GM12878 (cell line): Measurements from ENCODE around the gene ZFP28. TPM values are rescaled to one million over a fixed set of nuclear protein-coding genes. Genes with fewer than 3 reads are reported as not detected.

Experiments used
- ATAC-seq: fragments of 200-7000 bp; cut with Tn5 transposase; 3 replicates; pipeline ENCODE4 v1.9.1; 2020; ENCODE audit warnings: mild to moderate bottlenecking, moderate library complexity
- BruUV-seq: library from RNA; stranded (reverse); fragments of 400-500 nt; replicated peaks from 2 replicates; lab custom pipeline; 2021; lab: Mats Ljungman, UMichigan
- CTCF ChIA-PET: fragments of 300-600 bp; sonication (Branson Sonifier 250); formaldehyde crosslinking; extraction: SDS; loops from one replicate; lab custom pipeline; 2021; ENCODE audit warnings: inconsistent platforms; lab: Yijun Ruan, JAX
- POLR2A ChIA-PET: fragments of 350-600 bp; formaldehyde crosslinking; extraction: SDS; loops from one replicate; lab custom pipeline; 2021; ENCODE audit warnings: inconsistent platforms; lab: Charles Lee
- RAD21 ChIA-PET: fragments of 300-600 bp; sonication (Branson Sonifier 250); formaldehyde crosslinking; loops from one replicate; lab custom pipeline; 2023; ENCODE audit warnings: antibody characterized with exemption; ENCODE audit not compliant: unreplicated experiment; lab: Charles Lee
- SMC1A ChIA-PET: fragments of 300-600 bp; sonication (Branson Sonifier 250); formaldehyde crosslinking; loops from one replicate; lab custom pipeline; 2023; ENCODE audit not compliant: unreplicated experiment, uncharacterized antibody; lab: Charles Lee
- DNase-seq: peaks from one replicate; pipeline ENCODE4 v3.0.0-alpha.2; 2011; ENCODE audit warnings: low read depth, low spot score
- FAIRE-seq: peaks from 3 replicates; lab custom pipeline; 2011; peaks lifted over from hg19 to GRCh38; lab: Jason Lieb, UNC
- H2AFZ ChIP-seq: 2 replicates; pipeline ENCODE4 v1.6.0; 2011; ENCODE audit warnings: low read depth, low read length, control low read depth; ENCODE audit not compliant: control insufficient read depth
- H3K27ac ChIP-seq: 2 replicates; pipeline ENCODE4 v1.5.1; 2011; ENCODE audit warnings: control low read depth; ENCODE audit not compliant: control insufficient read depth, insufficient read depth
- H3K27me3 ChIP-seq, 2 experiments: replicated peaks in 1 of 2; 2 replicates each; pipeline versions ENCODE4 v1.6.0 to v1.6.1; 2011; ENCODE audit warnings: low read length in 1 of 2; ENCODE audit not compliant: control insufficient read depth in 2 of 2, insufficient read depth in 2 of 2
- H3K36me3 ChIP-seq, 2 experiments: 2 replicates each; pipeline ENCODE4 v1.5.1; 2011; ENCODE audit warnings: low read length in 1 of 2; ENCODE audit not compliant: control insufficient read depth in 2 of 2, insufficient read depth in 2 of 2
- H3K4me1 ChIP-seq: 2 replicates; pipeline ENCODE4 v1.6.1; 2011; ENCODE audit warnings: mild to moderate bottlenecking, low read length, moderate library complexity, mixed read lengths; ENCODE audit not compliant: control insufficient read depth, insufficient read depth
- H3K4me2 ChIP-seq: 2 replicates; pipeline ENCODE4 v1.6.0; 2011; ENCODE audit warnings: control low read depth; ENCODE audit not compliant: control insufficient read depth, insufficient read depth
- H3K4me3 ChIP-seq: fragments of 200-600 bp; sonication (generic); 2 replicates; pipeline ENCODE4 v1.5.1; 2016
- H3K79me2 ChIP-seq: 2 replicates; pipeline ENCODE4 v1.6.0; 2011; ENCODE audit warnings: low read length; ENCODE audit not compliant: control insufficient read depth, insufficient read depth
- H3K9ac ChIP-seq: 2 replicates; pipeline ENCODE4 v1.8.0; 2011; ENCODE audit warnings: low read length, control low read depth, mixed read lengths; ENCODE audit not compliant: control insufficient read depth, insufficient read depth
- H3K9me3 ChIP-seq: replicated peaks from 3 replicates; pipeline ENCODE4 v1.5.1; 2011; ENCODE audit warnings: mild to moderate bottlenecking, low read length; ENCODE audit not compliant: control insufficient read depth, insufficient read depth
- H4K20me1 ChIP-seq: 2 replicates; pipeline ENCODE4 v1.6.0; 2011; ENCODE audit not compliant: control insufficient read depth, insufficient read depth
- BHLHE40 ChIP-seq, 2 experiments: fragments of 450-650 bp in 1 of 2; IDR thresholded peaks; 2 replicates each; pipeline ENCODE4 v1.6.1; 2011 to 2017; ENCODE audit warnings: low read depth in 2 of 2, borderline replicate concordance in 1 of 2, improper control_type of control experiment in 1 of 2, low read length in 1 of 2, mild to moderate bottlenecking in 1 of 2
- FOXK2 ChIP-seq: fragments of 450-650 bp; IDR thresholded peaks from 2 replicates; pipeline ENCODE4 v1.6.1; 2017; ENCODE audit warnings: mild to moderate bottlenecking, moderate library complexity
- IKZF1 ChIP-seq: fragments of 450-650 bp; conservative IDR thresholded peaks from 2 replicates; pipeline ENCODE4 v1.6.1; 2017; ENCODE audit warnings: antibody characterized with exemption, mild to moderate bottlenecking
- MEF2B ChIP-seq: fragments of 450-650 bp; IDR thresholded peaks from 2 replicates; pipeline ENCODE4 v1.6.1; 2018; ENCODE audit warnings: mild to moderate bottlenecking, moderate library complexity; ENCODE audit not compliant: partially characterized antibody, poor library complexity, severe bottlenecking
- NKRF ChIP-seq: fragments of 450-650 bp; conservative IDR thresholded peaks from 2 replicates; pipeline ENCODE4 v1.6.1; 2017; ENCODE audit warnings: mild to moderate bottlenecking, moderate library complexity
- PAX5 ChIP-seq: IDR thresholded peaks from 2 replicates; pipeline ENCODE4 v1.6.1; 2011; ENCODE audit warnings: low read depth, low read length, borderline replicate concordance
- RBBP5 ChIP-seq: fragments of 200-600 bp; sonication (generic); conservative IDR thresholded peaks from 2 replicates; pipeline ENCODE4 v1.6.1; 2016
- SIN3A ChIP-seq: IDR thresholded peaks from 2 replicates; pipeline ENCODE4 v1.6.1; 2012; ENCODE audit warnings: low read depth, low read length, improper control_type of control experiment
- SPI1 ChIP-seq: IDR thresholded peaks from 2 replicates; pipeline ENCODE4 v1.6.1; 2011; ENCODE audit warnings: low read depth, mild to moderate bottlenecking, low read length, moderate library complexity, borderline replicate concordance; ENCODE audit not compliant: insufficient read depth
- SRF ChIP-seq, 2 experiments: IDR thresholded peaks; 2 replicates each; pipeline ENCODE4 v1.6.1; 2011; ENCODE audit warnings: low read depth in 2 of 2, low read length in 2 of 2, mild to moderate bottlenecking in 1 of 2, moderate library complexity in 1 of 2
- SUZ12 ChIP-seq: fragments of 200-600 bp; sonication (generic); IDR thresholded peaks from one replicate; pipeline ENCODE4 v1.6.1; 2018; ENCODE audit warnings: antibody characterized with exemption, mild to moderate bottlenecking; ENCODE audit not compliant: unreplicated experiment
- ZZZ3 ChIP-seq: IDR thresholded peaks from 2 replicates; pipeline ENCODE4 v1.6.1; 2011; ENCODE audit warnings: low read depth; ENCODE audit not compliant: control insufficient read depth, insufficient read length
- WGBS: methylation state at CpG from one replicate; pipeline ENCODE4 v1.1.6; 2016; ENCODE audit warnings: low lambda C conversion rate; ENCODE audit not compliant: insufficient replicate concordance, insufficient coverage; ENCODE audit errors: missing lambda C conversion rate; 5-methylcytosine and 5-hydroxymethylcytosine counted together
- in situ Hi-C: fragments of 300-500 bp; cut with MboI; formaldehyde crosslinking; loops from 9 replicates; pipeline ENCODE4 v1.14.3; 2018; ENCODE audit warnings: mixed read lengths
- intact Hi-C: fragments of 100-400 bp; cut with micrococcal nuclease; formaldehyde crosslinking; loops from one replicate; pipeline ENCODE4 v1.14.2; 2022; ENCODE audit not compliant: unreplicated experiment
- polyA plus RNA-seq, 11 experiments: library from polyadenylated mRNA; depleted of rRNA in 4 of 11; unstranded in 6 of 11; stranded (reverse) in 5 of 11; fragments of >200 nt; fragmentation: Nextera tagmentation in 4 of 11; fragmentation: Illumina TruSeq in 1 of 11; extraction: Ambion mirVana in 4 of 11; extraction: Trizol in 1 of 11; gene quantifications; 1 replicate in 1 of 11; 2 replicates in 10 of 11; pipeline versions ENCODE4 v1.2.1 to v1.2.3, GENCODE V29; 2011 to 2016; ENCODE audit warnings: inconsistent platforms in 2 of 11, missing spikeins in 2 of 11, low read depth in 1 of 11
- total RNA-seq, 4 experiments: library from RNA; depleted of rRNA in 3 of 4; stranded (reverse); fragments of >200 nt in 3 of 4; fragmentation: Illumina TruSeq in 1 of 4; extraction: Trizol in 1 of 4; gene quantifications; 2 replicates each; pipeline versions ENCODE4 v1.2.1 to v1.2.3, GENCODE V29; 2013 to 2021
- TF ChIP-seq, protein P1 (sequence below): IDR thresholded peaks from 2 replicates; pipeline ENCODE4 v1.6.1; 2012; ENCODE audit warnings: low read length, inconsistent platforms

The ZFP28 gene
- total and polyA plus RNA-seq, 10 of the 15 experiments (the other 5 are each of a cell fraction or from before 2014, with no cell fraction given) = 0.01 to 0.13 (median 0.05) TPM; not detected in 2

DNA sequence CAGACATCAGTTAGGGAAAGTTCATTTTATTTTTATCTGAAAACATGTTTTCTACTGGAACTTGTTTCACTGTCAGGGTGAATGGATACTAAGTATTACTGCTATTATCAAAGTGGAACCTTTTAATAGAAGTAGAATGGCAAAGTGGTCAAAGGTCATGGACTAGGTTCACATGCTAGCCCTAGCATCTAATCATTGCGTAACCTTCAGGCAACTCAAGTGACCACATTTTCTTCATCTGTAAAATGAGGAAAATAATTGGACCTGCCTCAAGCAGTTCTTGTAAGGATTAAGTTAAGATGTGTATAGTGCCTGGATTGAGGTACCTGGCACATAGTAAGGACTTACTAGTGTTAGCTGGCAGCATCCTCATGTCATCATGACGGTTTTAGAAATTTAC, 5.0 kb downstream of the ZFP28 start:
- ChIA-PET RAD21 (no interaction called here), SMC1A (no interaction called here)
- ATAC-seq (no peak), FAIRE-seq (no peak)
- Histone ChIP-seq H3K36me3 (no peaks in the 10 kb centered on the region), H3K9me3 (peaks cover 5% of the 10 kb centered on the region; the same call in 2 of the 3 replicates), H4K20me1 (no peaks in the 10 kb centered on the region), H3K27ac (no peak overlapping the region), H3K4me2 (no peak overlapping the region), H3K27me3 (no peaks in the 10 kb centered on the region)
- in situ Hi-C loops = no loop called here
- whole genome bisulfite sequencing = 47% methylated on average over 2 of the region's 2 CpGs
- no peak for TF ChIP-seq ZZZ3
- TF ChIP-seq NKRF = no peak
- TF ChIP-seq RBBP5 = no peak
- TF ChIP-seq IKZF1 = no peak
- TF ChIP-seq, all 136 proteins: peak for 0
- no TSS peak for BruUV-seq
- no peak for DNase-seq
- ChIA-PET CTCF (no interaction called here), POLR2A (no interaction called here)
- Histone ChIP-seq H3K79me2 (no peaks in the 10 kb centered on the region), H3K4me1 (no peaks in the 10 kb centered on the region), H3K9ac (no peak overlapping the region), H2AFZ (no peak overlapping the region), H3K4me3 (no peak overlapping the region)
- intact Hi-C loops = no loop called here

GRCh38 chr19:56547535-56547934, 8.8 kb downstream of the ZFP28 start:
- Histone ChIP-seq H3K27ac (no peak overlapping the region), H4K20me1 (no peaks in the 10 kb centered on the region), H3K27me3 (no peaks in the 10 kb centered on the region), H2AFZ (no peak overlapping the region), H3K9me3 (peaks cover 2% of the 10 kb centered on the region; the same call in 1 of the 3 replicates), H3K9ac (no peak overlapping the region), H3K4me1 (no peaks in the 10 kb centered on the region), H3K4me3 (no peak overlapping the region), H3K79me2 (no peaks in the 10 kb centered on the region), H3K36me3 (no peaks in the 10 kb centered on the region), H3K4me2 (no peak overlapping the region)
- 5% methylated on average over 6 of the region's 6 CpGs for WGBS
- intact Hi-C loops (no loop called here), in situ Hi-C loops (no loop called here)
- SMC1A ChIA-PET = no interaction called here
- CTCF ChIA-PET = no interaction called here
- no peak for TF ChIP-seq FOXK2
- TF ChIP-seq, protein P1, sequence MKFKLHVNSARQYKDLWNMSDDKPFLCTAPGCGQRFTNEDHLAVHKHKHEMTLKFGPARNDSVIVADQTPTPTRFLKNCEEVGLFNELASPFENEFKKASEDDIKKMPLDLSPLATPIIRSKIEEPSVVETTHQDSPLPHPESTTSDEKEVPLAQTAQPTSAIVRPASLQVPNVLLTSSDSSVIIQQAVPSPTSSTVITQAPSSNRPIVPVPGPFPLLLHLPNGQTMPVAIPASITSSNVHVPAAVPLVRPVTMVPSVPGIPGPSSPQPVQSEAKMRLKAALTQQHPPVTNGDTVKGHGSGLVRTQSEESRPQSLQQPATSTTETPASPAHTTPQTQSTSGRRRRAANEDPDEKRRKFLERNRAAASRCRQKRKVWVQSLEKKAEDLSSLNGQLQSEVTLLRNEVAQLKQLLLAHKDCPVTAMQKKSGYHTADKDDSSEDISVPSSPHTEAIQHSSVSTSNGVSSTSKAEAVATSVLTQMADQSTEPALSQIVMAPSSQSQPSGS = no peak
- TF ChIP-seq MEF2B = no peak
- no peak for TF ChIP-seq SPI1
- TF ChIP-seq SRF (IDR thresholded peaks at IDR 0.05; ENCODE audit: low read depth in 2 of 2, low read length in 2 of 2) = no peak
- no peak for TF ChIP-seq PAX5
- TF ChIP-seq SUZ12 = no peak
- no peak for TF ChIP-seq BHLHE40 (IDR thresholded peaks at IDR 0.05; ENCODE audit: borderline replicate concordance in 1 of 2, low read depth in 2 of 2, low read length in 1 of 2)
- no peak for TF ChIP-seq SIN3A
- ATAC-seq (no peak), DNase-seq (no peak), FAIRE-seq (no peak)
- RAD21 ChIA-PET = no interaction called here
- POLR2A ChIA-PET = no interaction called here
- BruUV-seq = no TSS peak
